ENCODE measurements around the gene RPTOR.

- TF ChIP-seq EZH2 (IDR thresholded peaks at IDR 0.05; ENCODE audit: low read length, missing control alignments) = no peak
- TF ChIP-seq CTCF (conservative IDR thresholded peaks at IDR 0.05 in 1 of 2, IDR thresholded peaks at IDR 0.05 in 1 of 2; ENCODE audit: low read depth in 1 of 2, low read length in 2 of 2) = no peak
Measured at GRCh38 chr17:80989586-80989913, 444.9 kb downstream of the RPTOR start.
